Measurements from ENCODE around the gene OR4C11. TPM values are rescaled to one million over a fixed set of nuclear protein-coding genes. Genes with fewer than 3 reads are reported as not detected.

Gene OR4C11
- total and polyA plus RNA-seq, 9 donors = not detected

GRCh38 chr11:55634813-55635212, 27.4 kb upstream of the OR4C11 start, which contains the start of gene OR4P4:
Gene OR4P4, plus strand, starts transcription at chr11:55635113.
- Histone ChIP-seq H3K4me1 (ENCODE audit: insufficient read depth) (no peaks in the 10 kb centered on the region), H3K27ac (no peak within 1 kb of the TSS), H3K36me3 (no peaks in the 10 kb centered on the region), H3K4me3 (no peak within 1 kb of the TSS), H3K9me3 (no peaks in the 10 kb centered on the region), H3K27me3 (no peaks in the 10 kb centered on the region)
- WGBS, 3 donors = 37 to 50% (median 46%) methylated on average over 3 of the region's 3 CpGs
- intact Hi-C loops (cut with DNase I) = no loop called here
- TF ChIP-seq EP300 (IDR thresholded peaks at IDR 0.05) (no peak), POLR2A (IDR thresholded peaks at IDR 0.05) (no peak)
- TF ChIP-seq, protein P1, sequence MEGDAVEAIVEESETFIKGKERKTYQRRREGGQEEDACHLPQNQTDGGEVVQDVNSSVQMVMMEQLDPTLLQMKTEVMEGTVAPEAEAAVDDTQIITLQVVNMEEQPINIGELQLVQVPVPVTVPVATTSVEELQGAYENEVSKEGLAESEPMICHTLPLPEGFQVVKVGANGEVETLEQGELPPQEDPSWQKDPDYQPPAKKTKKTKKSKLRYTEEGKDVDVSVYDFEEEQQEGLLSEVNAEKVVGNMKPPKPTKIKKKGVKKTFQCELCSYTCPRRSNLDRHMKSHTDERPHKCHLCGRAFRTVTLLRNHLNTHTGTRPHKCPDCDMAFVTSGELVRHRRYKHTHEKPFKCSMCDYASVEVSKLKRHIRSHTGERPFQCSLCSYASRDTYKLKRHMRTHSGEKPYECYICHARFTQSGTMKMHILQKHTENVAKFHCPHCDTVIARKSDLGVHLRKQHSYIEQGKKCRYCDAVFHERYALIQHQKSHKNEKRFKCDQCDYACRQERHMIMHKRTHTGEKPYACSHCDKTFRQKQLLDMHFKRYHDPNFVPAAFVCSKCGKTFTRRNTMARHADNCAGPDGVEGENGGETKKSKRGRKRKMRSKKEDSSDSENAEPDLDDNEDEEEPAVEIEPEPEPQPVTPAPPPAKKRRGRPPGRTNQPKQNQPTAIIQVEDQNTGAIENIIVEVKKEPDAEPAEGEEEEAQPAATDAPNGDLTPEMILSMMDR (IDR thresholded peaks at IDR 0.05) = no peak
- no peak for DNase-seq

- TF ChIP-seq POLR2A (IDR thresholded peaks at IDR 0.05) (no peak), EP300 (IDR thresholded peaks at IDR 0.05) (no peak)
- TF ChIP-seq, protein P1 (IDR thresholded peaks at IDR 0.05) = no peak
- H3K27me3 ChIP-seq = no peaks in the 10 kb centered on the region
- no peak overlapping the region for H3K27ac ChIP-seq
- WGBS, 3 donors = 54 to 100% (median 81%) methylated on average over 1 of the region's 1 CpG
- intact Hi-C loops (cut with DNase I) = no loop called here
- H3K36me3 ChIP-seq = no peaks in the 10 kb centered on the region
- no peak for DNase-seq
- H3K4me1 ChIP-seq (ENCODE audit: insufficient read depth) = no peaks in the 10 kb centered on the region
- no peak overlapping the region for H3K4me3 ChIP-seq
- H3K9me3 ChIP-seq = no peaks in the 10 kb centered on the region
These were observed 17.1 kb upstream of the OR4C11 start for GRCh38 chr11:55624531-55624930.

DNA sequence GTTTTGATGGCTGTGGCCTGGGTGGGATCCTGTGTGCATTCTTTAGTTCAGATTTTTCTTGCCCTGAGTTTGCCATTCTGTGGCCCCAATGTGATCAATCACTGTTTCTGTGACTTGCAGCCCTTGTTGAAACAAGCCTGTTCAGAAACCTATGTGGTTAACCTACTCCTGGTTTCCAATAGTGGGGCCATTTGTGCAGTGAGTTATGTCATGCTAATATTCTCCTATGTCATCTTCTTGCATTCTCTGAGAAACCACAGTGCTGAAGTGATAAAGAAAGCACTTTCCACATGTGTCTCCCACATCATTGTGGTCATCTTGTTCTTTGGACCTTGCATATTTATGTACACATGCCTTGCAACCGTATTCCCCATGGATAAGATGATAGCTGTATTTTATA, 34.9 kb downstream of the OR4C11 start:
- intact Hi-C loops (cut with DNase I) = no loop called here
- Histone ChIP-seq H3K36me3 (no peaks in the 10 kb centered on the region), H3K4me1 (ENCODE audit: insufficient read depth) (no peaks in the 10 kb centered on the region), H3K27me3 (no peaks in the 10 kb centered on the region), H3K9me3 (no peaks in the 10 kb centered on the region), H3K4me3 (no peak overlapping the region), H3K27ac (no peak overlapping the region)
- no peak for DNase-seq
- 24 to 33% (median 31%) methylated on average over 1 of the region's 1 CpG for WGBS, 3 donors
- no peak for TF ChIP-seq EP300 (IDR thresholded peaks at IDR 0.05)
- TF ChIP-seq, protein P1 (IDR thresholded peaks at IDR 0.05) = no peak

DNA sequence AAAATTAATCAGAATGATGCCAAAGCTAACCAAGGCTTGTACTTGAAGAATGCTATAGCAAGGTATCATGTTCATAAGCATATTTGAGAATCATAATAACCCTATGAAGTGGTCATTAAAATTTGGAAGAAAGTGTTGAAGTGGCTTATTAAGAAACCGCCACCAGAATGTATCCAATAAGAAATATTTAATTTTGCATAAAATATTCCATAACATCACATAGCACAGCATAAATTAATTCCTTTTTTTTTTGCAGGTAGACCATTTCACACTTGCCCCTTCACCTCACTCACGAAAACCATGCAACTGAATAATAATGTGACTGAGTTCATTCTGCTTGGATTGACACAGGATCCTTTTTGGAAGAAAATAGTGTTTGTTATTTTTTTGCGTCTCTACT, 35.6 kb downstream of the OR4C11 start, which contains the start of gene OR4C16:
TSS of gene OR4C16 (plus strand) at position 301 of the 400 bp plus-strand sequence. CDS start at position 301, 0 bp downstream.
- Histone ChIP-seq H3K4me1 (ENCODE audit: insufficient read depth) (no peaks in the 10 kb centered on the region), H3K27ac (no peak within 1 kb of the TSS), H3K9me3 (no peaks in the 10 kb centered on the region), H3K27me3 (no peaks in the 10 kb centered on the region), H3K4me3 (no peak within 1 kb of the TSS), H3K36me3 (no peaks in the 10 kb centered on the region)
- intact Hi-C loops (cut with DNase I) = no loop called here
- no peak for DNase-seq
- TF ChIP-seq EP300 (IDR thresholded peaks at IDR 0.05) (no peak), POLR2A (IDR thresholded peaks at IDR 0.05) (no peak)
- TF ChIP-seq, protein P1 (IDR thresholded peaks at IDR 0.05) = no peak
- 47 to 78% (median 57%) methylated on average over 3 of the region's 3 CpGs for WGBS, 3 donors

Measured in ovary (tissue), 9 donors.